ENCODE data around the gene NLRC5. TPM values are rescaled to one million over a fixed set of nuclear protein-coding genes. Genes with fewer than 3 reads are reported as not detected.

The NLRC5 gene
- total RNA-seq, 1 donor from 2014 or later: 29.9 TPM

DNA sequence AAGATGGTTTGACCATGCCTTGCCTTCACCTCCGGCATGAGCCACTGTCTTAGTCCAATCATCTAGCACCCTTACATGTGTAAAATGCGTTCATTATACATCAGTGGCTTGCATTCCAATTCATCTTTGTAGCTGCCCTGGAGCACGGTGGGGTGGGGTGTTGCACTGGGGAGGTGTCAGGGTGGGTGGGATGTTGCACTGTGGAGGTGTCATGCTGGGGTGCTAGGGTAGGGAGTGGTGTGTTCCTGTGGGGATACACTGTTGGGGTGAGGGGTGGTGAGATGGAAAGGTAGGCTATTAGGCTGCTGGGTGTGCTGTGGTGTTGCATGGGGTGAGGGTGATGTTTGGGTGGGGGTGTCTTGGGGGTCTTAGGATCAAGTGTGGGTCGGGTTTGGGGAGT is 47.0 kb downstream of the NLRC5 start:
- no peak overlapping the region for H3K9ac ChIP-seq (ENCODE audit: low read length)
- H3K9me3 ChIP-seq (ENCODE audit: insufficient read depth, low read depth, low read length): no peaks in the 10 kb centered on the region
- no peak overlapping the region for H3K4me3 Mint-ChIP-seq (ENCODE audit: unreplicated experiment)

GRCh38 chr16:57036945-57037344 is 47.6 kb downstream of the NLRC5 start:
- no peak overlapping the region for H3K27ac ChIP-seq (ENCODE audit: low read depth, low read length)
- Mint-ChIP-seq H3K4me3 (ENCODE audit: unreplicated experiment) (no peak overlapping the region), H3K36me3 (ENCODE audit: low read depth, unreplicated experiment) (peaks cover 35% of the 10 kb centered on the region), H3K9me3 (ENCODE audit: unreplicated experiment) (peaks cover 12% of the 10 kb centered on the region), H3K27ac (ENCODE audit: unreplicated experiment) (no peak overlapping the region), H3K27me3 (ENCODE audit: low read depth, unreplicated experiment) (peaks cover 9% of the 10 kb centered on the region), H3K4me1 (ENCODE audit: low read depth, unreplicated experiment) (peaks cover 18% of the 10 kb centered on the region)
- H2AFZ ChIP-seq (ENCODE audit: low read depth, low read length): no peak overlapping the region
- no peaks in the 10 kb centered on the region for H4K20me1 ChIP-seq (ENCODE audit: insufficient read depth, low read length)
- TF ChIP-seq, protein P1, sequence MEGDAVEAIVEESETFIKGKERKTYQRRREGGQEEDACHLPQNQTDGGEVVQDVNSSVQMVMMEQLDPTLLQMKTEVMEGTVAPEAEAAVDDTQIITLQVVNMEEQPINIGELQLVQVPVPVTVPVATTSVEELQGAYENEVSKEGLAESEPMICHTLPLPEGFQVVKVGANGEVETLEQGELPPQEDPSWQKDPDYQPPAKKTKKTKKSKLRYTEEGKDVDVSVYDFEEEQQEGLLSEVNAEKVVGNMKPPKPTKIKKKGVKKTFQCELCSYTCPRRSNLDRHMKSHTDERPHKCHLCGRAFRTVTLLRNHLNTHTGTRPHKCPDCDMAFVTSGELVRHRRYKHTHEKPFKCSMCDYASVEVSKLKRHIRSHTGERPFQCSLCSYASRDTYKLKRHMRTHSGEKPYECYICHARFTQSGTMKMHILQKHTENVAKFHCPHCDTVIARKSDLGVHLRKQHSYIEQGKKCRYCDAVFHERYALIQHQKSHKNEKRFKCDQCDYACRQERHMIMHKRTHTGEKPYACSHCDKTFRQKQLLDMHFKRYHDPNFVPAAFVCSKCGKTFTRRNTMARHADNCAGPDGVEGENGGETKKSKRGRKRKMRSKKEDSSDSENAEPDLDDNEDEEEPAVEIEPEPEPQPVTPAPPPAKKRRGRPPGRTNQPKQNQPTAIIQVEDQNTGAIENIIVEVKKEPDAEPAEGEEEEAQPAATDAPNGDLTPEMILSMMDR (IDR thresholded peaks at IDR 0.05; ENCODE audit: insufficient read depth, low read depth, low read length): no peak
- TF ChIP-seq EZH2 (IDR thresholded peaks at IDR 0.05; ENCODE audit: insufficient read depth, low read length): no peak
- H3K79me2 ChIP-seq (ENCODE audit: insufficient read depth, low read length): no peaks in the 10 kb centered on the region
- FAIRE-seq (no peak), DNase-seq (ENCODE audit: low read depth) (no peak)
- peaks cover 17% of the 10 kb centered on the region for H3K4me1 ChIP-seq (ENCODE audit: insufficient read depth, low read length)
- H3K36me3 ChIP-seq (ENCODE audit: insufficient read depth, low read length): peaks cover 3% of the 10 kb centered on the region
- H3K4me2 ChIP-seq (ENCODE audit: low read length): no peak overlapping the region
- no peak overlapping the region for H3K9ac ChIP-seq (ENCODE audit: low read length)
- H3K4me3 ChIP-seq (ENCODE audit: insufficient read depth, low read depth, low read length): no peak overlapping the region
- H3K27me3 ChIP-seq (ENCODE audit: insufficient read depth, low read length): no peaks in the 10 kb centered on the region
- H3K9me3 ChIP-seq (ENCODE audit: insufficient read depth, low read depth, low read length): no peaks in the 10 kb centered on the region

More for the DNA sequence above, 47.0 kb downstream of the NLRC5 start:
- no peaks in the 10 kb centered on the region for H3K79me2 ChIP-seq (ENCODE audit: insufficient read depth, low read length)
- Mint-ChIP-seq H3K27ac (ENCODE audit: unreplicated experiment) (peak overlapping the region; percentile 26), H3K9me3 (ENCODE audit: unreplicated experiment) (peaks cover 8% of the 10 kb centered on the region), H3K27me3 (ENCODE audit: low read depth, unreplicated experiment) (peaks cover 9% of the 10 kb centered on the region), H3K36me3 (ENCODE audit: low read depth, unreplicated experiment) (peaks cover 32% of the 10 kb centered on the region), H3K4me1 (ENCODE audit: low read depth, unreplicated experiment) (peaks cover 22% of the 10 kb centered on the region)
- H3K27me3 ChIP-seq (ENCODE audit: insufficient read depth, low read length): no peaks in the 10 kb centered on the region
- FAIRE-seq: no peak
- no peak for DNase-seq (ENCODE audit: low read depth)
- no peak overlapping the region for H3K4me2 ChIP-seq (ENCODE audit: low read length)
- no peak overlapping the region for H3K27ac ChIP-seq (ENCODE audit: low read depth, low read length)
- no peak overlapping the region for H2AFZ ChIP-seq (ENCODE audit: low read depth, low read length)
- H3K4me1 ChIP-seq (ENCODE audit: insufficient read depth, low read length): peaks cover 11% of the 10 kb centered on the region
- no peak overlapping the region for H3K4me3 ChIP-seq (ENCODE audit: insufficient read depth, low read depth, low read length)
- TF ChIP-seq EZH2 (IDR thresholded peaks at IDR 0.05; ENCODE audit: insufficient read depth, low read length): no peak
- TF ChIP-seq, protein P1 (IDR thresholded peaks at IDR 0.05; ENCODE audit: insufficient read depth, low read depth, low read length): no peak
- no peaks in the 10 kb centered on the region for H4K20me1 ChIP-seq (ENCODE audit: insufficient read depth, low read length)
- peaks cover 3% of the 10 kb centered on the region for H3K36me3 ChIP-seq (ENCODE audit: insufficient read depth, low read length)

- Histone ChIP-seq H3K9me3 (ENCODE audit: insufficient read depth, low read depth, low read length) (no peaks in the 10 kb centered on the region), H3K4me1 (ENCODE audit: insufficient read depth, low read length) (peaks cover 21% of the 10 kb centered on the region), H3K27ac (ENCODE audit: low read depth, low read length) (no peak overlapping the region), H3K4me3 (ENCODE audit: insufficient read depth, low read depth, low read length) (no peak overlapping the region), H3K79me2 (ENCODE audit: insufficient read depth, low read length) (no peaks in the 10 kb centered on the region), H4K20me1 (ENCODE audit: insufficient read depth, low read length) (no peaks in the 10 kb centered on the region), H3K9ac (ENCODE audit: low read length) (no peak overlapping the region), H3K4me2 (ENCODE audit: low read length) (no peak overlapping the region), H2AFZ (ENCODE audit: low read depth, low read length) (no peak overlapping the region), H3K27me3 (ENCODE audit: insufficient read depth, low read length) (no peaks in the 10 kb centered on the region), H3K36me3 (ENCODE audit: insufficient read depth, low read length) (peaks cover 4% of the 10 kb centered on the region)
- peaks cover 9% of the 10 kb centered on the region for H3K27me3 Mint-ChIP-seq (ENCODE audit: low read depth, unreplicated experiment)
- H3K27ac Mint-ChIP-seq (ENCODE audit: unreplicated experiment): no peak overlapping the region
- H3K4me1 Mint-ChIP-seq (ENCODE audit: low read depth, unreplicated experiment): peaks cover 20% of the 10 kb centered on the region
- no peak for FAIRE-seq
- peaks cover 14% of the 10 kb centered on the region for H3K9me3 Mint-ChIP-seq (ENCODE audit: unreplicated experiment)
- TF ChIP-seq EZH2 (IDR thresholded peaks at IDR 0.05; ENCODE audit: insufficient read depth, low read length): no peak
- TF ChIP-seq, protein P1 (IDR thresholded peaks at IDR 0.05; ENCODE audit: insufficient read depth, low read depth, low read length): no peak
- H3K36me3 Mint-ChIP-seq (ENCODE audit: low read depth, unreplicated experiment): peaks cover 40% of the 10 kb centered on the region
- H3K4me3 Mint-ChIP-seq (ENCODE audit: unreplicated experiment): no peak overlapping the region
- peak; percentile 37 for DNase-seq (ENCODE audit: low read depth)
Measured at GRCh38 chr16:57038166-57038565, 48.8 kb downstream of the NLRC5 start.
